Stimulated activated naive CD8-positive, alpha-beta T cell treated with anti-CD3 and anti-CD28 coated beads, Interleukin-15, amount 100 ng/mL, for 72 hours (primary cell): Measurements from ENCODE around the gene GMPPA.

Experiments
- ATAC-seq: fragments of 150-1000 bp; cut with Tn5 transposase; 2 replicates; pipeline ENCODE4 v1.10.0; 2021; ENCODE audit warnings: mild to moderate bottlenecking, moderate library complexity
- DNase-seq, 2 donors: peaks; one replicate each; pipeline ENCODE4 v3.0.0; 2021 to 2022
- H3K27ac Mint-ChIP-seq, 2 donors: one replicate each; pipeline ENCODE4 v1.8.0; 2022; ENCODE audit warnings: mild to moderate bottlenecking in 2 of 2, mixed read lengths in 2 of 2, moderate library complexity in 2 of 2
- H3K27me3 Mint-ChIP-seq: one replicate; pipeline ENCODE4 v1.8.0; 2022; ENCODE audit warnings: mixed read lengths
- H3K4me1 Mint-ChIP-seq: one replicate; pipeline ENCODE4 v1.8.0; 2022; ENCODE audit warnings: mild to moderate bottlenecking, mixed read lengths
- H3K4me3 Mint-ChIP-seq, 2 donors: one replicate each; pipeline ENCODE4 v1.8.0; 2022; ENCODE audit warnings: mild to moderate bottlenecking in 2 of 2, mixed read lengths in 2 of 2, moderate library complexity in 1 of 2
- H3K9me3 Mint-ChIP-seq, 2 donors: one replicate each; pipeline ENCODE4 v1.8.0; 2022; ENCODE audit warnings: mixed read lengths in 2 of 2

Gene GMPPA

GRCh38 chr2:219530048-219530963, 31.6 kb downstream of the GMPPA start:
- peaks cover 71% of the 10 kb centered on the region for H3K27me3 Mint-ChIP-seq
- H3K4me3 Mint-ChIP-seq: no peak overlapping the region
- peaks cover 8% of the 10 kb centered on the region for H3K4me1 Mint-ChIP-seq
- H3K27ac Mint-ChIP-seq: no peak overlapping the region
- DNase-seq (peak; percentile 85 to 86), ATAC-seq (peak; percentile 83)
- no peaks in the 10 kb centered on the region for H3K9me3 Mint-ChIP-seq

DNA sequence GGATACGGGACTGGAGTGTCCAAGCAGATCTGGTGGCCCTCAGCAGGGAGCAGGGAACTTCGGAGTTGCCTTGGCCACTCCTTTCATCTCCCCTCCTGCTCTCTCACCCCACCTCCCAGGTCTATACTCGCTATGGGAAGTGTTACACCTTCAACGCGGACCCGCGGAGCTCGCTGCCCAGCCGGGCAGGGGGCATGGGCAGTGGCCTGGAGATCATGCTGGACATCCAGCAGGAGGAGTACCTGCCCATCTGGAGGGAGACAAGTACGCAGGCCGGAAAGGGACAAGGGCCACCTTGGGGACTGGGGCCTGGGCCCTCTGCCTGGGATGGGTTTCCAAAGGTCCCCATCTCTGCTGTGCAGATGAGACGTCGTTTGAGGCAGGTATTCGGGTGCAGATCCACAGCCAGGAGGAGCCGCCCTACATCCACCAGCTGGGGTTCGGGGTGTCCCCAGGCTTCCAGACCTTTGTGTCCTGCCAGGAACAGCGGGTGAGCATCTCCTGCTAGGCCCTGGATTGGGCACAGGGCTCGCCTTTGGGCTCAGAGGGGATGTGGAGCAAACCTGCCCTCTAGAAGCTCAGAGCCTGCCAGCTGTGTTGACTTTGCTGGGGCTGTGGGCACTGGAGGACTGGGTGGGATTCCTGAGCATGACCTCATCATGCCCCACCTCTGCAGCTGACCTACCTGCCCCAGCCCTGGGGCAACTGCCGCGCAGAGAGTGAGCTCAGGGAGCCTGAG, 33.1 kb downstream of the GMPPA start:
- Mint-ChIP-seq H3K4me3 (no peak overlapping the region), H3K4me1 (peaks cover 8% of the 10 kb centered on the region), H3K9me3 (no peaks in the 10 kb centered on the region), H3K27ac (no peak overlapping the region), H3K27me3 (peaks cover 56% of the 10 kb centered on the region)
- ATAC-seq (no peak), DNase-seq (no peak)

GRCh38 chr2:219532378-219532649, 33.6 kb downstream of the GMPPA start:
- Mint-ChIP-seq H3K27ac (no peak overlapping the region), H3K27me3 (peaks cover 51% of the 10 kb centered on the region), H3K4me3 (no peak overlapping the region), H3K4me1 (peaks cover 8% of the 10 kb centered on the region), H3K9me3 (no peaks in the 10 kb centered on the region)
- no peak for DNase-seq
- no peak for ATAC-seq

DNA sequence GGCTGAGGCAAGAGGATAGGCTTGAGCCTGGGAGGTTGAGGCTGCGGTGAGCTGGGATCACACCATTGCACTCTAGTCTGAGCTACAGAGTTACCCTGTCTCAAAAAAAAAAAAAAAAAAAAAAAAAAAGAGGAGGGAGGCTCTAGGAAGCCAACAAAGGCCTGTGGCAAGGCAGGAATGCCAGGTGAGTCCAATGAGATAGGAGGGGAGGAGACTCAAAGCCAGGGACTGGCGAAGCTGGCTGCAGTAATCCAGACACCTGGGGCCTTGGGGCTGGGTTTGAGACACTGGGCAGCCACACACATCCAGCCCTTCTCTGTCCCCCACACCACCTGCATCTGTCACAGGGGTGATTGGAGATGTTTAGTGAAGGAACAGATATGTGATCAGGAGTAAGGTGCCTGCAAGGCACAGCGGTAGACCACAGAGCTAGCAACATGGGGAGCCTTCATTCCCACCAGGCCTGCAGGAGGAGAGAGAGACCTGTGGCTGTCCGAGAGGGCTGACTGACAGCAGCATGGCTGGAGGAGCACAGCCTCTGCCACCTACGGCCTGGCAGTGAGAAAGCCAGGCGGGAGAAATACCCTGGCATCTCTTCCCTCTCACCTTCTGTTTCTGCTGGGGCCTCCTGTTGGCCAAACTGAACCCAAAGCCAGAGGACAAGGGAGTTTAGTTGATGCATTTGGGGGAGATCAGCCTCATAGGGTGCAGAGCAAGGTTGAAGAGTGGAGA, 35.4 kb downstream of the GMPPA start:
- no peak overlapping the region for H3K27ac Mint-ChIP-seq
- peaks cover 8% of the 10 kb centered on the region for H3K4me1 Mint-ChIP-seq
- no peak overlapping the region for H3K4me3 Mint-ChIP-seq
- DNase-seq (no peak), ATAC-seq (no peak)
- H3K27me3 Mint-ChIP-seq: peaks cover 33% of the 10 kb centered on the region
- H3K9me3 Mint-ChIP-seq: no peaks in the 10 kb centered on the region

DNA sequence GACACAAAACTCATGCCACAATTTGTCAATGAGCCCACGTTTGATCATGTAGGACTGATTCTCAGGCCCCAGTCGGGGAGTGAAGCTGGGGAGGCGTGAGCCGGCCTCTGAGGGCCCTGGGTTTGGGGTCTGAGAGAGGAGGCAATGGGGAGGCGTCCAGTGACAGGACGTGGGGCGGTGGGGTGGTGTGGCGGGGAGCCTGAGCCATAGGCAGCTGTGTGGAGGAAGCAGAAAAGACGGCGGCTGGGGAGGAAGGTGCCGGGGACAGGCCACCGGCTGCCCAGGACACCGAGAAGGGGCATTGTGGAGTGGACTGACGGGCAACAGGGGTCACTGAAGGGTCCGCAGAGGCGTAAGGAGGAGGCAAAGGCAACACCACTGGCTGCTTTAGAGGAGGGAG, 37.7 kb downstream of the GMPPA start:
- ATAC-seq: no peak
- H3K27ac Mint-ChIP-seq: no peak overlapping the region
- no peak overlapping the region for H3K4me3 Mint-ChIP-seq
- H3K27me3 Mint-ChIP-seq: peaks cover 10% of the 10 kb centered on the region
- no peak for DNase-seq
- peaks cover 4% of the 10 kb centered on the region for H3K4me1 Mint-ChIP-seq
- H3K9me3 Mint-ChIP-seq: no peaks in the 10 kb centered on the region

DNA sequence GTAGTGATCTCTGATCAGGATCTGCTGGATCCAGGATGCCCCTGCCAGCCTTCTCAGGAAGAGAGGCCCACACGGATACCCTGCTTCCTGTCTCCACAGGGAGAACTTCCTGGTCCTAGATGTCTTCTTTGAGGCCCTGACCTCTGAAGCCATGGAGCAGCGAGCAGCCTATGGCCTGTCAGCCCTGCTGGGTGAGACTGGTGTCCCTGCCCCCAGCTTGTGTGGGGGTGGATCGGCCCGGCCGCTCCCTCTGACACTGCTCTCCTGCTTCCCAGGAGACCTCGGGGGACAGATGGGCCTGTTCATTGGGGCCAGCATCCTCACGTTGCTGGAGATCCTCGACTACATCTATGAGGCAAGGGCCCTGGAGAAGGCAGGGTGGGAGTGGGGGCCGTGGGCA, 38.3 kb downstream of the GMPPA start:
- Mint-ChIP-seq H3K27me3 (peaks cover 7% of the 10 kb centered on the region), H3K4me1 (peaks cover 10% of the 10 kb centered on the region), H3K27ac (peak overlapping the region in 1 of 2 donors; percentile 41), H3K4me3 (no peak overlapping the region), H3K9me3 (no peaks in the 10 kb centered on the region)
- DNase-seq: no peak
- ATAC-seq: no peak

DNA sequence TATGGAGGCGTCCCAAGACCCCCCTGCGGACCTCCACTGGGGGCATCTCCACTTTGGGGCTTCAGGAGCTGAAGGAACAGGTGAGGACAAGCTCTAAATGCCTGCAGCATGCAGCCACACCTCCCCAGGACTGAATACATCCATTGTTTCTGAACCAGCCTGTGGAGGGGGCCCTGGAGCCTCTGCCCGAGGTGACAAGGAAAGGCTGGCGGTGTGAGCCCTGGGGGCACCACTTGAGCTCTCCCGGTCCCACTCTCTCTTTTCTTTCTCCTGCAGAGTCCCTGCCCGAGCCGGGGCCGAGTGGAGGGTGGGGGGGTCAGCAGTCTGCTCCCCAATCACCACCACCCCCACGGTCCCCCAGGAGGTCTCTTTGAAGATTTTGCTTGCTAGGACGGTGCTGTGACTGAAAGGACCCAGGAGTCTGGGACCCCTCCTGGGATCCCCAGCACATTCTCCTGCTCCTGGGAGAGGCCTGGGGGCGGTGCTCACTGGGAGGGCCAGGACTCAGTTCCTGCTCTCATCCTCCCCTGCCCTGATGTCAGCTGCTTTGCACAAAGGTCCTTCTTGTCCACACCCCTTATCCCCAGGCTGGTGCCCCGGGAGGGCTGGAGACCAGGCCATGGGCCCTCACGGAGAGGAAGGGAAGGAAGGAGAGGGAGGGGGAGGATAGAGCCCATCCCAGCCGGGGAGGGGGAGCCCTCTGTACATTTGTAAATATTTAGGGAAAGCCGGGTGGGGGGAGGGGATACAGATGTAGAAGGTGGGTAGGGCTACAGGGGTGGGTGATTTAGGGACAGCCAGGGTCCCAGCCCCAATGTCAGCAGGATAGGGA, 39.2 kb downstream of the GMPPA start:
- Mint-ChIP-seq H3K27me3 (no peaks in the 10 kb centered on the region), H3K4me1 (peaks cover 15% of the 10 kb centered on the region), H3K9me3 (no peaks in the 10 kb centered on the region), H3K27ac (no peak overlapping the region), H3K4me3 (no peak overlapping the region)
- DNase-seq (no peak), ATAC-seq (no peak)

DNA sequence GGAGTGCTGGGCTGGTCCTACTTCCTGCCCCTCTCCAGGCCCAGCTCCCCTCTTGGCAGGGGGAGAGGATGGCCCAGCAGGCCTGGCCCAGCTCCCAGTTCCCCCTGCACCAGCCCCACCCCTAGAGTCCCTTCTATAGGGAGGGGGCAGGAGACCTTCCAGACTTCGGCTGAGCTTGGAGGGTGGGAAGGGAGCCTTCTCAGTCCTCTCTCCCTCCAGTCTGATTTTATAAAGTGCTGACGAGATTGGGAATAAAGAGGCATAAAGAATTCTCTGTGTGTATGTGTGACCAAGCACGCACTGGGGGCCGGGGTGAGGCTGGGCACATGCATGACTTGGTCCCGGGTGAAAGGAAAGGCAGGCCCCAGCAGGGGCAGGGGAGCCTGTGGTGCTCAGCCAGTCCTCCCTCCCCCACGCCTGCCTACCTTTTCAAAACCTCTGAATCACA, 39.8 kb downstream of the GMPPA start:
- DNase-seq: no peak
- Mint-ChIP-seq H3K4me3 (no peak overlapping the region), H3K27me3 (no peaks in the 10 kb centered on the region), H3K27ac (no peak overlapping the region), H3K4me1 (peaks cover 15% of the 10 kb centered on the region), H3K9me3 (no peaks in the 10 kb centered on the region)
- no peak for ATAC-seq

- Mint-ChIP-seq H3K27me3 (peaks cover 2% of the 10 kb centered on the region), H3K27ac (no peak overlapping the region), H3K4me3 (no peak overlapping the region), H3K4me1 (peaks cover 16% of the 10 kb centered on the region), H3K9me3 (no peaks in the 10 kb centered on the region)
- no peak for DNase-seq
- no peak for ATAC-seq
Measured at GRCh38 chr2:219538956-219539788, 40.5 kb downstream of the GMPPA start.

- H3K27ac Mint-ChIP-seq: no peak overlapping the region
- no peak overlapping the region for H3K4me3 Mint-ChIP-seq
- peaks cover 11% of the 10 kb centered on the region for H3K27me3 Mint-ChIP-seq
- H3K4me1 Mint-ChIP-seq: peaks cover 25% of the 10 kb centered on the region
- ATAC-seq (no peak), DNase-seq (no peak)
- H3K9me3 Mint-ChIP-seq: no peaks in the 10 kb centered on the region
Measured at GRCh38 chr2:219539926-219540678, 41.4 kb downstream of the GMPPA start.

- ATAC-seq: no peak
- no peak overlapping the region for H3K4me3 Mint-ChIP-seq
- H3K9me3 Mint-ChIP-seq: no peaks in the 10 kb centered on the region
Measured at GRCh38 chr2:219540784-219541504, 42.3 kb downstream of the GMPPA start.

GRCh38 chr2:219541611-219542180, 43.0 kb downstream of the GMPPA start:
- Mint-ChIP-seq H3K4me3 (peak overlapping the region; percentile 89 to 93), H3K4me1 (peaks cover 25% of the 10 kb centered on the region), H3K27me3 (peaks cover 21% of the 10 kb centered on the region), H3K27ac (no peak overlapping the region), H3K9me3 (no peaks in the 10 kb centered on the region)
- ATAC-seq (peak; percentile 58), DNase-seq (peak; percentile 91 to 93)

More at GRCh38 chr2:219540784-219541504, 42.3 kb downstream of the GMPPA start:
- no peak for DNase-seq
- Mint-ChIP-seq H3K4me1 (peaks cover 25% of the 10 kb centered on the region), H3K27ac (no peak overlapping the region), H3K27me3 (peaks cover 15% of the 10 kb centered on the region)
